Activated T-cell treated with anti-CD3 and anti-CD28 coated beads, Interleukin-2, amount 50 U/mL, for 24 hours (primary cell): Measurements from ENCODE around the gene TTYH1.

ENCODE experiments used
- DNase-seq: peaks from one replicate; pipeline ENCODE4 v3.0.0-alpha.2; 2020
- H3K27ac Mint-ChIP-seq: 2 replicates; pipeline ENCODE4 v1.8.0; 2020; ENCODE audit warnings: mild to moderate bottlenecking, mixed read lengths
- H3K27me3 Mint-ChIP-seq: 2 replicates; pipeline ENCODE4 v1.8.0; 2020; ENCODE audit warnings: mixed read lengths
- H3K36me3 Mint-ChIP-seq: 2 replicates; pipeline ENCODE4 v1.8.0; 2020; ENCODE audit warnings: low read depth, mixed read lengths
- H3K4me1 Mint-ChIP-seq: 2 replicates; pipeline ENCODE4 v1.8.0; 2020; ENCODE audit warnings: low read depth, mixed read lengths
- H3K4me3 Mint-ChIP-seq: 2 replicates; pipeline ENCODE4 v1.8.0; 2020; ENCODE audit warnings: mild to moderate bottlenecking, moderate library complexity, mixed read lengths
- H3K9me3 Mint-ChIP-seq: 2 replicates; pipeline ENCODE4 v1.8.0; 2020; ENCODE audit warnings: mixed read lengths

The TTYH1 gene

GRCh38 chr19:54383330-54383729 is 31.9 kb upstream of the TTYH1 start:
- peaks cover 2% of the 10 kb centered on the region for H3K27me3 Mint-ChIP-seq
- H3K9me3 Mint-ChIP-seq: peaks cover 2% of the 10 kb centered on the region
- H3K36me3 Mint-ChIP-seq: no peaks in the 10 kb centered on the region
- no peak overlapping the region for H3K27ac Mint-ChIP-seq
- no peak overlapping the region for H3K4me3 Mint-ChIP-seq
- no peak for DNase-seq
- H3K4me1 Mint-ChIP-seq: peaks cover 33% of the 10 kb centered on the region

DNA sequence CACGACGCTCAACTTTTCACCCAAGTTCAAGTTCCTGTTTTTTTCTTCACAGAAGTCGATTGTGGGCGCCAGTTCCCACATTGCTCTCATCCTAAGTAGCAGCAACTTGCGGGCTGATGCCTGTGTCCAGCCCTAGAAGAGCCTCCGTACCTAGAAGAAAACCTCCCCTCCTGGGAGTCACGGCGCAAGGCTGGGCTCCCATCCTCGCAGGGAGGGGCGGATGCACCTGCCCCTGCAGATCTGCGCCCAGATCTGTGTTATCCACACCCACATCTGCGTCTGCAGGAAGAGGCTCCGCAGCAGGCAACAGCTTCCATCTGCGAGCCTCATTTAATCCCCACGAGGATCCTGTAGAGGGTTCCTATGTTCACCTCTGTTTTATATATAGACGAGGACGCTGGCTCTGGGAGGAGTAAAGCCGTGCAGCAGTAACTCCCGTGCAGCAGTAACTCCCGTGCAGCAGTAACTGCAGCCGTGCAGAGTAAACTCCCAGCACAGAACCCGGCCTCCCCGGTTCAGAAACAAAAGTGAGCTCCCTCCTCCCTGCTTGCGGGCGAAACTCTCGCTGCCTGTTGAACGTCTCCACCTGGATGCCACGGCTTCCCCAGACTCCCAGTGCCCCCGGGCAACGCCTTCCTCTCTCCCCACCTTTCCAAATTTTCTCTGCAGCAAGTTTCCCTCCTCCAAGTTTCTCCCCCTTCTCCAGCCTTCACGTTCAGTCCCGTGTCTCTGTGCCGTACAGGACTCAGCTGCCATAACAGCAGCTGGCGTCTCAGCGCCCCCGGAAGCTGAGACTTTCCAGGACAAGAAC is 27.1 kb upstream of the TTYH1 start:
- Mint-ChIP-seq H3K4me1 (peaks cover 36% of the 10 kb centered on the region), H3K9me3 (no peaks in the 10 kb centered on the region), H3K4me3 (peak overlapping the region; percentile 77), H3K27ac (peak overlapping the region; percentile 32), H3K27me3 (peaks cover 2% of the 10 kb centered on the region), H3K36me3 (no peaks in the 10 kb centered on the region)
- DNase-seq: peak; percentile 59

GRCh38 chr19:54388802-54389139 is 26.5 kb upstream of the TTYH1 start:
- peak overlapping the region; percentile 77 for H3K4me3 Mint-ChIP-seq
- H3K4me1 Mint-ChIP-seq: peaks cover 33% of the 10 kb centered on the region
- no peak for DNase-seq
- peaks cover 2% of the 10 kb centered on the region for H3K27me3 Mint-ChIP-seq
- H3K36me3 Mint-ChIP-seq: no peaks in the 10 kb centered on the region
- H3K27ac Mint-ChIP-seq: no peak overlapping the region
- no peaks in the 10 kb centered on the region for H3K9me3 Mint-ChIP-seq

- Mint-ChIP-seq H3K4me1 (peaks cover 33% of the 10 kb centered on the region), H3K4me3 (no peak overlapping the region), H3K9me3 (no peaks in the 10 kb centered on the region), H3K36me3 (no peaks in the 10 kb centered on the region), H3K27ac (no peak overlapping the region), H3K27me3 (peaks cover 2% of the 10 kb centered on the region)
- no peak for DNase-seq
Observed at GRCh38 chr19:54389553-54389952, 25.7 kb upstream of the TTYH1 start.

GRCh38 chr19:54390942-54391577 is 24.2 kb upstream of the TTYH1 start:
- H3K9me3 Mint-ChIP-seq: no peaks in the 10 kb centered on the region
- no peak overlapping the region for H3K27ac Mint-ChIP-seq
- H3K4me1 Mint-ChIP-seq: peaks cover 31% of the 10 kb centered on the region
- no peak overlapping the region for H3K4me3 Mint-ChIP-seq
- no peaks in the 10 kb centered on the region for H3K36me3 Mint-ChIP-seq
- peak; percentile 66 for DNase-seq
- H3K27me3 Mint-ChIP-seq: peaks cover 6% of the 10 kb centered on the region

- no peaks in the 10 kb centered on the region for H3K9me3 Mint-ChIP-seq
- H3K27ac Mint-ChIP-seq: no peak overlapping the region
- H3K4me3 Mint-ChIP-seq: no peak overlapping the region
- peaks cover 31% of the 10 kb centered on the region for H3K4me1 Mint-ChIP-seq
- H3K27me3 Mint-ChIP-seq: peaks cover 6% of the 10 kb centered on the region
- no peaks in the 10 kb centered on the region for H3K36me3 Mint-ChIP-seq
- no peak for DNase-seq
Observed at GRCh38 chr19:54391589-54392061, 23.6 kb upstream of the TTYH1 start.

GRCh38 chr19:54392105-54392504 is 23.2 kb upstream of the TTYH1 start:
- Mint-ChIP-seq H3K4me3 (no peak overlapping the region), H3K27ac (no peak overlapping the region), H3K4me1 (peaks cover 31% of the 10 kb centered on the region), H3K27me3 (peaks cover 6% of the 10 kb centered on the region), H3K9me3 (no peaks in the 10 kb centered on the region), H3K36me3 (no peaks in the 10 kb centered on the region)
- no peak for DNase-seq

DNA sequence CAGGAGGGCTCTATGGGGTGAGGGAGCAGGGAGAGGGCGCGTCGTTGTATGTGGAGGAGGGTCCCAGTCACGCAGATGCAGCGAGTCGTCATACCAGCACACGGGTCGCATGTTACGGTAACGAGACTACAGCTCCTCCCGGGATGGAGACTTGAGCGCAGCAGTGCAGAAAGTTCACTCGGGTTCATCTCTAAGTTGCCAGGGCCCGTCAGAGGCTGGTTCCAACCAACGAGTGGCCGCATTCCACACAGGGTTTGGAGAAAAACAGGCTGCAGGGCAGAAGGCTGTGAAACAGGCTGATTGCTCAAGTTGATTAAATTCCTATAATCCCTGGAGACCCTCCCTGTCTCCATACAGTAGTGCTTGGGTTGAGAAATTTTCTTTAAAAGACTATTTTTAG is 21.9 kb upstream of the TTYH1 start:
- H3K4me3 Mint-ChIP-seq: no peak overlapping the region
- H3K27ac Mint-ChIP-seq: no peak overlapping the region
- no peak for DNase-seq
- no peaks in the 10 kb centered on the region for H3K9me3 Mint-ChIP-seq
- no peaks in the 10 kb centered on the region for H3K36me3 Mint-ChIP-seq
- H3K27me3 Mint-ChIP-seq: peaks cover 4% of the 10 kb centered on the region
- H3K4me1 Mint-ChIP-seq: peaks cover 23% of the 10 kb centered on the region

DNA sequence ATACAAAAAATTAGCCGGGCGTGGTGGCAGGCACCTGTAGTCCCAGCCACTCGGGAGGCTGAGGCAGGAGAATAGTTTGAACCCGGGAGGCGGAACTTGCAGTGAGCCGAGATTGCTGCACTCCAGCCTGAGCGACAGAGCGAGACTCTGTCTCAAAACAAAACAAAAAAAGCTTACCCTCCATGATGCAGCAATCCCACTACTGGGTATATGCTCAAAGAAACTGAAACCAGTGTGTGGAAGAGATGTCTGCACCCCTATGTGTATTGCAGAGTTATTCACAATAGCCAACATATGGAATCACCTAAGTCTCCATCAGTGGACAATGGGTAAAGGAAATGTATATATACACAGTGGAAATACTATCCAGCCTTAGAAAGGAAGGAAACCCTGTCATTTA is 19.6 kb upstream of the TTYH1 start:
- Mint-ChIP-seq H3K27ac (no peak overlapping the region), H3K36me3 (no peaks in the 10 kb centered on the region), H3K4me1 (peaks cover 5% of the 10 kb centered on the region), H3K27me3 (peaks cover 9% of the 10 kb centered on the region), H3K4me3 (no peak overlapping the region), H3K9me3 (no peaks in the 10 kb centered on the region)
- DNase-seq: no peak

GRCh38 chr19:54399189-54399588 is 16.1 kb upstream of the TTYH1 start:
- H3K9me3 Mint-ChIP-seq: no peaks in the 10 kb centered on the region
- H3K4me1 Mint-ChIP-seq: no peaks in the 10 kb centered on the region
- no peak overlapping the region for H3K27ac Mint-ChIP-seq
- H3K27me3 Mint-ChIP-seq: peaks cover 9% of the 10 kb centered on the region
- H3K36me3 Mint-ChIP-seq: no peaks in the 10 kb centered on the region
- DNase-seq: no peak
- H3K4me3 Mint-ChIP-seq: no peak overlapping the region

DNA sequence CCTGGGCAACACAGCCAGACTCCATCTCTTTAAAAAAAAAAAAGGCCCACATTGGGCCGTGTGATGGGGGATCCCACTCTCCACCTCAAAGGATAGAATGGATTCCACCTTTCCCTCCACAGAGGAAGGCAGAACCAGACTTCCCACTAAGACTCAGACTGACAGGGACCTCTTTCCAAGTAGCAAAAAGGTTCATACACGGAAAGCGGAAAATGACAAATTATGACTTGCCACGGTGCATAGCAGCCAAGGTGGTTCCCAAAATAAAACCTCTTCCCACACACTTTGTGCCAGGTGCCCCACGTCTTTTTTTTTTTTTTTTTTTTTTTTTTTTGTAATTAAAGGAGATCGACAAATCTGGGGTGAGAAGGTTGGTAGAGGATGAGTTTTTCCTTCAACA is 14.4 kb upstream of the TTYH1 start:
- no peaks in the 10 kb centered on the region for H3K9me3 Mint-ChIP-seq
- no peaks in the 10 kb centered on the region for H3K4me1 Mint-ChIP-seq
- H3K4me3 Mint-ChIP-seq: no peak overlapping the region
- no peak overlapping the region for H3K27ac Mint-ChIP-seq
- H3K36me3 Mint-ChIP-seq: no peaks in the 10 kb centered on the region
- DNase-seq: no peak
- H3K27me3 Mint-ChIP-seq: peaks cover 6% of the 10 kb centered on the region

DNA sequence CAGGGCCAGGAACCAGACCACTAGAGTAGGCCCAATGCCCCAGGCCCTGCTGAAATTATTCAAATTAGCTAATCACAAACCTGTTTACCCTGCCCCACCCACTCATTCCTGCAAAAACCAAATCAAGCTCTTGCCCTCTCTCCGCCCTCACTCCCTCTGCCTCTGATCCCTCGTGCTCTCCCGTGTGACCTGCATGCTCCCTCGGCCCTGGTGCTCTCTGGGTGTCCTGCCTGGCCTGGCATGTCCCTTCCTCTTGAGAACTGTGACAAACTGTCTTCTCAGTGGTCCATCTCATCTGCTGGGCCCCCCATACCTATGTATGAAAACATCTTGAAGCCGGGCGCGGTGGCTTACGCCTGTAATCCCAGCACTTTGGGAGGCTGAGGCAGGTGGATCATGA is 12.2 kb upstream of the TTYH1 start:
- Mint-ChIP-seq H3K4me1 (no peaks in the 10 kb centered on the region), H3K4me3 (no peak overlapping the region), H3K27ac (no peak overlapping the region), H3K36me3 (no peaks in the 10 kb centered on the region), H3K27me3 (peaks cover 5% of the 10 kb centered on the region), H3K9me3 (peaks cover 5% of the 10 kb centered on the region)
- DNase-seq: no peak

GRCh38 chr19:54405628-54406027 is 9.6 kb upstream of the TTYH1 start:
- no peaks in the 10 kb centered on the region for H3K36me3 Mint-ChIP-seq
- no peaks in the 10 kb centered on the region for H3K4me1 Mint-ChIP-seq
- no peak for DNase-seq
- H3K27me3 Mint-ChIP-seq: no peaks in the 10 kb centered on the region
- no peak overlapping the region for H3K27ac Mint-ChIP-seq
- peaks cover 10% of the 10 kb centered on the region for H3K9me3 Mint-ChIP-seq
- H3K4me3 Mint-ChIP-seq: no peak overlapping the region

DNA sequence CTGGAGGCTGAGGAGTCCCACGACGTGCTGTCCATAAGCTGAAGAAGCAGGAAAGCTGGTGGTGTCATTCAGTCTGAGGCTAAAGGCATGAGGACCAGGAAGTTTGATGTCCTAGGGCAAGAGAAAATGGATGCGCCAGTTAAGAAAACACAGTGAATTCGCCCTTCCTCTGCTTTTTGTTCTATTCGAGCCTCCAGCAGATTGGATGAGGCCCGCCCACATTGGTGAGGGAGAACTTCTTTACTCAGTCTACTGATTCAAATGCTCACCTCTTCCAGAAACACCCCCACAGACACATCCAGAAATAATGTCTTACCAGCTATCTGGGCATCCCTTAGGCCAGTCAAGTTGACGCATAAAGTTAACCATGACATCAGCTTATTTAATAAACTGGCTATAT is 7.5 kb upstream of the TTYH1 start:
- Mint-ChIP-seq H3K27ac (no peak overlapping the region), H3K4me1 (no peaks in the 10 kb centered on the region), H3K9me3 (peaks cover 10% of the 10 kb centered on the region), H3K27me3 (peaks cover 3% of the 10 kb centered on the region), H3K4me3 (no peak overlapping the region), H3K36me3 (no peaks in the 10 kb centered on the region)
- no peak for DNase-seq

DNA sequence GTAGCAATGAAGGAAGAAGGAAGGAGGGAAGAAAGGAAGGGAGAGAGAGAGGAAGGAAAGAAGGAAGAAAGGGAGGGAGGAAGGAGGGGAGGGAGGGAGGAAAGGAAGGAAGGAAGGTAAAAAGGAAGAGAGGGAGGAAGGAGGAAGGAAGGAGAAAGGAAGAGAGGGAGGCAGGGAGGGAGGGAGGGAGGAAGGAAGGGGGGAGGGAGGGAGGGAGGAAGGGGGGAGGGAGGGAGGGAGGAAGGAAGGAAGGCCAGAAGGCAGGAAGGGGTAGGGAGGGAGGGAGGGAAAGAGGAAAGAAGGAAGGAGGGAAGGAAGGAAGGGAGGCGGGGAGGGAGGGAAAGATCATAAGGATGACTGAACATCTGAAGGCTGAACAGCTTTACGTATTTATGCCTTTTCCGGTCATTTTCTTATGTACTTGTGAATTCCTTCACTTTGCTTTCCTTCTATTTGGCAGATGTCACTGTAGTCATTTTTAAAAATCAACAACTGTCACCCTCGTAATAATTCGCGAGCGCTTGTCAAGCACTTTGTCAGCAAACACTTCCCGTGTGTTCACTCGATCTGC is 6.7 kb upstream of the TTYH1 start:
- H3K4me1 Mint-ChIP-seq: no peaks in the 10 kb centered on the region
- no peaks in the 10 kb centered on the region for H3K36me3 Mint-ChIP-seq
- DNase-seq: no peak
- H3K9me3 Mint-ChIP-seq: peaks cover 10% of the 10 kb centered on the region
- H3K27me3 Mint-ChIP-seq: peaks cover 6% of the 10 kb centered on the region
- H3K4me3 Mint-ChIP-seq: no peak overlapping the region
- no peak overlapping the region for H3K27ac Mint-ChIP-seq
